GM21447 (cell line): ENCODE data around the gene AMPD2.
A peak's percentile ranks its signal among the peaks of the same experiment; 100 is the strongest.

Source experiments
- ATAC-seq: cut with Tn5 transposase; IDR thresholded peaks from one replicate; pipeline ENCODE4 v1.9.1; 2021; ENCODE audit not compliant: unreplicated experiment

AMPD2 gene

DNA sequence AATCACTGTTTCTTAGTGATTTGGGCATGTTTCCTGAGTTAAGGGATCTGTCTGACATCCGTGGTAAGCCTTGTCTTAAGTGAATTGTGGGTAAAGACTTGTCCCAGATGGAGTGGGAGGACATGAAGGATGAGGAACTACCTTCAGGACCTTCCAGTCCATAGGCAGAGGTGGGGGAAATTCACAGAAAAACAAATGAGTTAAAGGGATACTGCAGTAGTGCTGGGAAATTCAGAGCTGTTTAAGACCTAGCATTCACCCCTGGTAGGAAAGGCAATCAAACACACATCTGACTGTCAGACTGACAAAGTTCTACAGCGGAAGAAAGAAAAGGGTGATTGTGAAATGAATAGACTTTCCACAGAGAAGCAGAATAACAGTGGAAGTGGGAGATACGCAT, 3.2 kb upstream of the AMPD2 start:
- ATAC-seq: no peak

DNA sequence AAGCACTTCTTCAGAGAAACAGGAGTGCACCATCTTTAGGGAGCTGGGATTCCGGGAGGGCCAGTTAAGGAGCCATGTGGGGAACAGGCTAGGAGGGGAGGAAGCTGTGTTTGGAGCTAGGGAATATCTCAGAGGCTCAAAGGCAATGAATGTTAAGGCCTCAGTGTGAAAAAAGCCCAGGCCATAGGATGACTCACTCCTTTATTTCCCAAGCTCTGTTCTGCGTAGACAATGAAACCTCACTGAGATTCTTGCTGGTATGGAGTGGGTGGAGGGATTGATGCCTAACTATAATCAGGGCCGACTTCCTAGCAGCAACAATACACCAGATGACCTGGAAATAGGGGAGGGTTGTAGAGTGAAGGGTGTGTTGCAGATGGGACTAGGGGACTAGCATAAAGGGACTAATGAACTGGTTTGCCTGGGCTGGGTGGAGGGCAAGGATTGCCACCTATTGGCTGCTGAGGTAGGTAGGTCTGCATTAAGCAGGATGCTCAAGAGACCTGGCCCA, 2.3 kb upstream of the AMPD2 start:
- no peak for ATAC-seq

DNA sequence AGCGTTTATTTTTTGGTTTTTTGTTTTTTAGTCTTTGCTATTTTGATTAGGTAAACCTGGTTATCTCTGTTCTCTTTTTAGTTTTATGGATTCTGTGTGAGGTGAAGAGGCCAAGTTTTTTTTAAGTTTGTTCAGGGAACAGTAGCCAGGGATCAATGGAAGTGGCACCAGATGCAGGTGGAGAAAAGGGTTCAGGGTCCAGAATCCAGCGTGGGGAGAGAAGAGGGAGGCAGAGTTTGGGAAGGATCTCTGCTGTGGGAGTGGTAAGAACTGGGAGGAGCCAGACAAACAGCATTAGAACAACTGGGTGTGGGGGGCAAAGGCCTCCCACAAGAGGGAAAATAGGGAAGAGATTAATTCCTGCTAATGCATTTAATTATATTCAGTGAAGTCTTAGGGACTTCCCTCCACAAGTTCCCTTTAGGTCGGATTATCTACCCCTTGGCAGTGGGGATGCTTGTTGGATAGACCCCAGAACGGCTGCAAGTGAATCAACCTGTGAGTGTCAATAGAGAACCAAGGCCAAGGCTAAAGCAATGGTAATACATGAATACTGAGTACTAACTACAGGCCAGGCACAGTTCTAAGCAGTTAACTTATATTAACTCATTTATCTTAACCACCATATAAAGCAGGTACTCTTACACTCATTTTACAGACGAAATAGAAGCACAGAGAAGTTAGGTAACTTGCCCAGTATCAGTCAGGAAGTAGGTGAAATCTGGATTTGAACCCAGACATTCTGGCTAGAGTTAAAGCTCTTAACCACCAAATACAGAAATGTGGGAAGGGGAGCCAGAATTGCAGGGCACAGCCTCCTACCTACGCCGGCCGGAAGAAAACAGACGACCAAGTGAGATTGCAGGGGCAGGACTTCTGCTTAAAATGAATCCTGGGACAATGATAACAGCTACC, 719 bp upstream of the AMPD2 start:
- no peak for ATAC-seq

DNA sequence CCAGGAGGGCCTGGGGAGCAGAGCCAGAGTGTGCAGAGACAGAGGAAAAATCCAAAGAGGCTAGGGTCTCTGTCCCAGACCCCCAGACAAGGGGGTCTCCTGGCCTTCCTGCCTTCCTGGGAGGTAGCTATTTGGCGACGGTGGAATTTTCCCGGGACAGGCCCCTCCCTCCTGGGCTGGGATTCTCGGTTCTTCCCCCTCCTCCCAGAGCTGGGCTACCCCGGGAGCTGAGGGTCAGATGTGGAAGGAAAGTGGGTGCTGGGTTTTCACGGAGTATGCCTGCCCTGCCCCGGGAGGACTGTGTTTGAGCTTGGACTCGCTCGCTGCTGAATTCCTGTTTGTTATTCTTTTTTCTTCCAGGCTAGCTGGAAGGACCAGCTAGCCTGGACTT, 759 bp downstream of the AMPD2 start:
- peak; percentile 0 for ATAC-seq

DNA sequence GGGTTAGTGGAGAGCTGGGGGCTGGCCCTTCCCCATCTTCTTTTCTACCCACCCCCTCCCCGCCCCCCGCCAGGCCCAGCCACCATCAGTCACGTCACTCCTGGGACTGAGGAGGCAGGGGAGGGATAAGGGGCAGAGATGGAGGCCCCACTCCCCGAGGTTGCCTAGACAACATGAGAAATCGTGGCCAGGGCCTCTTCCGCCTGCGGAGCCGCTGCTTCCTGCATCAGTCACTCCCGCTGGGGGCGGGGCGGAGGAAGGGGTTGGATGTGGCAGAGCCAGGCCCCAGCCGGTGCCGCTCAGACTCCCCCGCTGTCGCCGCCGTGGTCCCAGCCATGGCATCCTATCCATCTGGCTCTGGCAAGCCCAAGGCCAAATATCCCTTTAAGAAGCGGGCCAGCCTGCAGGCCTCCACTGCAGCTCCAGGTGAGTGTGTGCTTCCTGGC, 1.2 kb downstream of the AMPD2 start:
- peak; percentile 70 for ATAC-seq

DNA sequence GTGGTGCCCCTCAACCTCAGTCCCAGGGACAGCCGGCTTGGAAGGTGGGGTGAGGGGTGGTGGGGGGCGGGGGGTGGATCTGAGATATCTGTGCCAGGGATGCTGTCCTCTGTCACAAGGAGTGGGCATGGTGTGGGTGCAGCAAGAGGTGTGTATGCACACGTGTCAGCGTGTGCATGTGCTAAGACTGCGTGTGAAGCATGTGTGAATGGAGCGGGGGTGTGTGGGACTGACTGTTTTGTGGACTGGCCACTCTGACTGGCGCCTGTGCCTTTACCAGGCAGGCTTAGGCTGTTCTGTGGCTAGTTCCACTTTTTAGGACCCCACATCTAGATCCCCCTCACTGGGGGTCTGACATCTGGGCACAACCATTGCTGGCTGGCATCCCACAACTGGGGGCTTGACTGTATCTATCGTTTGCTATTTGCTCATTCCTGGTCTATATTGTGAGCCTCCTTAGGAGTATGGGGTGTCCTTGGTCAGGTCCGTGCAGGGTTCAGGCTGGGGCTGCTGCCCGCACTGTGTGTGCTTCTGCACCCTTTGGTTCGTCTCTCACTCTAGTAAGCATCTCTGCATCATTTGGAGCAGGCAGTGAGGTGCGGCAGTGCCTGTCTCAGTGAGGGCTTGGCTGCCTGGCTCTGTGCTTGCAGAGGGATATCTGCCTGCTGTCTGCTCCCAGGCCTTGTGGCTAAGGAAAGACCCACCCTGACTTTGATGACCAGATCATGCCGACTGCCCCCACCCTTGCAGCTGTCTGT, 1.9 kb downstream of the AMPD2 start:
- ATAC-seq: no peak

DNA sequence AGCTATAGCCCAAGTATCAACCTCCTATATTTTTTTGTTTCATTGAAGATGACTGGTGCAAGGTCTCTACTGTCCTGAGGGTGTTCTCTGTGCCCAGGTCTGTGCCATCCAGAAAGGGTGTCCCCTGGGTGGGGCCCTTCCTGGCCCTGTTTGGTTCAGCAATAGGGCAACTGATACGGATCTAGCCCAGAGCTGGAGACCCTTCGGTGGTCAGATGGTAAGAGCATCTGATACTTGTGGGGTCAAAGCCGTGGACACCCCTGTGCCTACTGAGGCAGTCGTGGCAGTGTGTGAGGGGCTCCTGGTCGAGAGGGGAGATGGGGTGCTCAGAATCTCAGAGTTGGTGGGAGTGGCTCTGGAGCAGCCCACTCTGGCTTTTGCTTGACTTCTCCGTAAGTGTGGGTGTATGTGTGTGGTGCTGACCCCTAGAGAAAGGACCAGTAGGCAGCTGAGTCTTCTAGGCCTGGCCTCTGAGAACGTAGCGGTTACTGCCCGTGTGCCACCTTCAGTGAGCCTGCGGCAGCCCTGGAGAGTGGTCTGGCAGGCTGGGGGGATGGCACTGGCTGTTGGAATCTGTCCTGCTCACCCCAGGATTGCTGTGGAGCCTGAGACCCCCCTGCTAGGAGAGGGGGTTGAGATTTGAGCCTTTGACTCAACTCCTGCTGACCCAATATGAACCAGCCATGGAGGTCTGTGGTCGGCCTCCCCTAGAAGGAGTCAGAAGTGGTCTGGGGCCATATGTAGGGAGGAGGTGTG, 2.7 kb downstream of the AMPD2 start:
- ATAC-seq: no peak

DNA sequence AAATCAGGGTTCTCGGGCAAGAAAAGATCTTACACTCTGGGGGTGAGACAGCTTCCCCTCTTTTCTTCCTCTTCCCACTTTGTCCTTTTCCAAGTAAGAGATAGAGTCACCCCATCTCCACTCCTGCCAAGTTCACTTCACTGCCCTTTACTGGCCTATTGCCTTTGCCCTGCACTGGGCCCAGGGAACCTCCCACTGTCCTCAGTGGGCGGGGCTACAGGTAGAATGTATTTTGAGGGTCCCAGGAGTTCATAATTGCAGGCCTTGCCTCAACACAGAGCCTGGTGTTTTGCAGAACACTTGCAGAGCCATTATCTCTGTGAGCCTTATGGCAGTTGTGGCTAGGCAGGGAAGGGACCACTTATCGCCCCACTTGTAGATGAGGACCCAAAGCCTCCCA, 3.3 kb downstream of the AMPD2 start:
- no peak for ATAC-seq

DNA sequence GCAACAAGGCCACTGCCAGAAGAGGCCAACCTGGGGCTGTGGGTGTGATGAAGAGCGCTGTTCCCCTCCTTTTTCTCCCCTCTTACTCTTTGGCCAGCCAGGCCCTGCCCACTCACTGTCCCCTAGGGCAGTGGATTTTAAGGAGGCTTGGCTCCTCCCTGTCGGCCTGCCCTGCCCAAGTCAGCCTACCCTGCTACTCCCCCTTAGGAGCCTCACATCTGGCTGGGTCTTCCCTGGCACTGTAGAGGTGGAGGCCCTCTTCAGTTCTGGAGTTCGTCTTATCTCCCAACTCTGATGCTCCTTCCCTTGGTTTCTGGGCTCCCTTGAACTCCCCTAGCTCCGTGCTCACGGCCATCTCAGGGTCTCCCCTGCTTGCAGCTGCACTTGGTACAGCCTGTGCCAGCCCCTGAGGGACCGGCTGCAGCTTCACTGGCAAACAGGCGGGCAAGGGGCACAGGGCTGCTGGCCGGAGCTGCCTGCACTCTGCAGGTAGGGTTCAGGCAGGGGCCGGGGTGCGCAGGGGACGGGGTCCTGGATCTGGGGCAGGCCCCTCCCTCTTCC, 4.0 kb downstream of the AMPD2 start:
- ATAC-seq: no peak

DNA sequence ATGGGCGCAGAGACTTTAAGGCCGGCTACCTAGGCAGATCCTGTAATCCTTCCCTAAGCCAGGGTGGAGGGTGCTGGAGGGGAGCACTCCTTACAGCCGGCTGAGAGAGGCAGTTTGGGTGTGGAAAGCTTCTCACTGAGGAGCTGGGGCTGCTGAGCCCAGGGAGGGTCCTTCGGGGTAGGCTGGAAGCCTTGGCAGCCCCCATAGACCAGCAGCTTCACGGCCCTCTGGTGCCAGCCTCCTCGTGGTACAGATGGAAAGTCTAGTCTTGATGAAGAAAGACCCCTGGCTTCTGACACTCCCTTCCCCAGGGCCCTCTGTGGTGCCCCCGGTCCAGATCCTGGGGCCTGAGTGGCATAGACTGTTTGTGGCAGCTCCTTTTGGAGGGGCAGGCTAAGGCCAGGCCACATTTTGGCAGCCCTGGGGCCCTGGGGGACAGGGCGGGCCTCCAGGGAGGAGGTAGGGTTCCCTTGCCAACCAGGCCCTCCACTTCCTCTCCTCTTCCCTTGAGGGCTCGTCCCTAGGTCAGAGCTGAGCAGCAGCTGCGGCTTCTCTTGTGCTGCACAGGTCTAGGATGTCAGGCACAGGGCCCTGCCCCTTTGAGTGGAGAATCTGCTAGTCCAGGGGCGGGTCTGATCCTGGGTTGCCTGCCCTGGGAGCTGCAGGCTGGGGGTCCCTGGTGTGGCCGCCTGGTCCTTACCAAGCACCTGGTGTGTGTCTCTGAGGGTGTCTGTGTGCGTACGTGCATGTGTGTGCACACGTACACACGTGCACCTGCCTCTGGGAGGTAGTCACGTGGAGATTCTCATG, 4.8 kb downstream of the AMPD2 start:
- peak; percentile 34 for ATAC-seq

DNA sequence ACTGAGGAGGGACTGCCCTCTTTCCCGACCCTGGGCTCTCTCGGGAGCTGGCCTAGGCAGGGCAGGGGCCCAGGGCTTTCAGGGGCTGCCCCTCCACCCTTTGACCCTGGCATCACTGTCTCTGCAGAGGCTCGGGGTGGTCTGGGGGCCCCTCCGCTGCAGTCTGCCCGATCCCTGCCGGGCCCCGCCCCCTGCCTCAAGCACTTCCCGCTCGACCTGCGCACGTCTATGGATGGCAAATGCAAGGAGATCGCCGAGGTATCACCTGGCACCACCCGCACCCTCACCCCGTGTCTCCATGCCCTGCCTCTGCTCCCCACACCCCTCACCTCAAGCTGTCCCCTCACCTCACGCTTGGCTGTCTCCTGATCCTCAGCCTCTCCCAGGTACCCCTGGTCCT, 5.5 kb downstream of the AMPD2 start:
- ATAC-seq: no peak

DNA sequence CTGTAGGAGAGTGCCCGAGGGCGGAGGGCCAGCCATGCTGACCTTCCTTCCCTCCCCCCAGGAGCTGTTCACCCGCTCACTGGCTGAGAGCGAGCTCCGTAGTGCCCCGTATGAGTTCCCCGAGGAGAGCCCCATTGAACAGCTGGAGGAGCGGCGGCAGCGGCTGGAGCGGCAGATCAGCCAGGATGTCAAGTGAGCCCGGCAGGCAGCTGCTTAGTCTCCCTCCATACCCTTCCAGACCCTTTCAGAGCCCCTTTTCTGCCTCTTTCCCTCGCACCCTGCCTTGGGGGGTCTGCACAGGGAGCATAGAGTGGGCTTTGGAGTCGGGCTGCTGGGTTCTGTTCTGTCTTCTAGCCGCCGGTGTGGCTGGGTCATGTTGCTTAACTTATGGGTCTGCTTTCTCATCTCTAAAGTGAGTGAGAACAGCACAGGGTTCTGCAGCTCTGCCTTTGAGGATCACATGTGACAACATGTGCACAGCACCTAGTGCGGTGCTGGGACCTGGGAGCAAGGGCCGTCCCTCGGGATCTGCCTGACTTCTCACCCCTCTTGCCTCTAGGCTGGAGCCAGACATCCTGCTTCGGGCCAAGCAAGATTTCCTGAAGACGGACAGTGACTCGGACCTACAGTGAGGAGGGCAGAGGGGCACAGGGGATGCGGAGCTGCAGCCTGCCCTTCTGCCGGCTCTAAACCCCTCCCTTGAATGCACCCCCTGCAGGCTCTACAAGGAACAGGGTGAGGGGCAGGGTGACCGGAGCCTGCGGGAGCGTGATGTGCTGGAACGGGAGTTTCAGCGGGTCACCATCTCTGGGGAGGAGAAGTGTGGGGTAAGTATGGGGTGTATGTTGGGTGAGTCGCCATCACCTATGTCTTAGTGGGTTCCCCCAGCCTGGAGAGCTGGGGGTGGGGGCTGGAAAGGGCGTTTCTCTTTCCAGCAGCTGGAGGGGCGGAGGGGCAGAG, 6.2 kb downstream of the AMPD2 start:
- no peak for ATAC-seq

DNA sequence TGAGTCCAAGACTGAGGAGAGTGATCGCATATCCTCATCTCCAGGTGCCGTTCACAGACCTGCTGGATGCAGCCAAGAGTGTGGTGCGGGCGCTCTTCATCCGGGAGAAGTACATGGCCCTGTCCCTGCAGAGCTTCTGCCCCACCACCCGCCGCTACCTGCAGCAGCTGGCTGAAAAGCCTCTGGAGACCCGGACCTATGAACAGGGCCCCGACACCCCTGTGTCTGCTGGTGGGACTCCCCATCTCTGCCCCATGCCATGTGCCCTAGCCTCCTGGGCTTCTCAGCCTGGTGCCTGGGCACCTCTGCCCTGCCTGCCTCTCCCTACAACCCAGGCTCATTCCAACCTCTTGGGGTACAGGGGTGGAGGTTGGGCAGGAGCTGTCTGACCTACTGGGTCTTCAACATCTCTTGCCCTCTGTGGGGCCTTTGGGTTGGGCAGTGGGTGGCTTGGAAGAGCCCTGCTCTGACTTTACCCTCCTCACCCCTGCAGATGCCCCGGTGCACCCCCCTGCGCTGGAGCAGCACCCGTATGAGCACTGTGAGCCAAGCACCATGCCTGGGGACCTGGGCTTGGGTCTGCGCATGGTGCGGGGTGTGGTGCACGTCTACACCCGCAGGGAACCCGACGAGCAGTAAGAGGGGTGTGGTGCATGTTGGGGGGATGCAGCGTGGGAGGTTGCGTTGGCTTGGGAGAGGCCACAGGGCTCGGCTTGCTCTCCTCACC, 7.2 kb downstream of the AMPD2 start:
- ATAC-seq: no peak

DNA sequence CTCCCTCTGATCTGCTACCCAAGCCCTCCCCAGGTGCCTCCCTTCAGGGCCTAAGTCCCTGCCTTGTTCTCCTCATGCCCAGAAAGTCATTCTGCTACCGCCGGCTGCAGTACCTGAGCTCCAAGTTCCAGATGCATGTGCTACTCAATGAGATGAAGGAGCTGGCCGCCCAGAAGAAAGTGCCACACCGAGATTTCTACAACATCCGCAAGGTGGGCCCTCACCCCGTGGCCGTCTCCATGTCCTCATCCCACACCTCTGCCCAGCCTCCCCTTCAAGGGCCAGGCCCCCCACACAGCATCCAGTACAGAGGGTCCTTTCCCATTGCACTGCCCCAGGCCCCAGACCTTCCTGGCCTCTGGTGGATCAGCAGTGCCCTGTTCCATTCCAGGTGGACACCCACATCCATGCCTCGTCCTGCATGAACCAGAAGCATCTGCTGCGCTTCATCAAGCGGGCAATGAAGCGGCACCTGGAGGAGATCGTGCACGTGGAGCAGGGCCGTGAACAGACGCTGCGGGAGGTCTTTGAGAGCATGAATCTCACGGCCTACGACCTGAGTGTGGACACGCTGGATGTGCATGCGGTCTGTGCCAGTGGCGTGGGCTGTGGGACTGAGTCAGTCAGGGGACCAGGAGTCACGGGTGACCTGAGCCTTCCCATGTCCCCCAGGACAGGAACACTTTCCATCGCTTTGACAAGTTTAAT, 8.2 kb downstream of the AMPD2 start:
- ATAC-seq: no peak

DNA sequence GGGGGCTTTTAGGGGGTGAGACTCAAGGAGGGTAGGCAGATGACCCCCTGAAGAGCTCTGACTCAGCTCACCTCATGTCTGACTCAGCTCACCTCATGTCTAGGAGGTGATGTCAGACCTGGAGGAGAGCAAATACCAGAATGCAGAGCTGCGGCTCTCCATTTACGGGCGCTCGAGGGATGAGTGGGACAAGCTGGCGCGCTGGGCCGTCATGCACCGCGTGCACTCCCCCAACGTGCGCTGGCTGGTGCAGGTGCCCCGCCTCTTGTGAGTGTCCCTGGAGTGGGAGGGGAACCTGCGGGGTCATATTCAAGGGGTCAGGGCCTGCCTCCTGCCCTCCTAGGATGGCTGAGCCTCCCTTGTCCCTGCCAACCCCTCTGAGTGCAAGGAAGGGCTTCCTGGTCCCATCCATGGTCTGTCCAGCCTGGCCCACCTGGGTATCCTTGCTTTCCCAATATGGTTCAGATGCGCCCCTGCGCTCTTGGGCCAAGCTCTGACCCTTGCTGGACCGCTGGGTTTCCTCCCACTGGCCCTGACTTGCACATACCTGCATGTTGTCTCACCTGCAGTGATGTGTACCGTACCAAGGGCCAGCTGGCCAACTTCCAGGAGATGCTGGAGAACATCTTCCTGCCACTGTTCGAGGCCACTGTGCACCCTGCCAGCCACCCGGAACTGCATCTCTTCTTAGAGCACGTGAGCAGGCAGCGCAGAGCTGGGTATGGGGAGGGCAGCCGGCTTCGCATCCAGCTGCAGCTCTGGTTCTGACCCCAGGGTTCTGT, 9.1 kb downstream of the AMPD2 start:
- no peak for ATAC-seq

DNA sequence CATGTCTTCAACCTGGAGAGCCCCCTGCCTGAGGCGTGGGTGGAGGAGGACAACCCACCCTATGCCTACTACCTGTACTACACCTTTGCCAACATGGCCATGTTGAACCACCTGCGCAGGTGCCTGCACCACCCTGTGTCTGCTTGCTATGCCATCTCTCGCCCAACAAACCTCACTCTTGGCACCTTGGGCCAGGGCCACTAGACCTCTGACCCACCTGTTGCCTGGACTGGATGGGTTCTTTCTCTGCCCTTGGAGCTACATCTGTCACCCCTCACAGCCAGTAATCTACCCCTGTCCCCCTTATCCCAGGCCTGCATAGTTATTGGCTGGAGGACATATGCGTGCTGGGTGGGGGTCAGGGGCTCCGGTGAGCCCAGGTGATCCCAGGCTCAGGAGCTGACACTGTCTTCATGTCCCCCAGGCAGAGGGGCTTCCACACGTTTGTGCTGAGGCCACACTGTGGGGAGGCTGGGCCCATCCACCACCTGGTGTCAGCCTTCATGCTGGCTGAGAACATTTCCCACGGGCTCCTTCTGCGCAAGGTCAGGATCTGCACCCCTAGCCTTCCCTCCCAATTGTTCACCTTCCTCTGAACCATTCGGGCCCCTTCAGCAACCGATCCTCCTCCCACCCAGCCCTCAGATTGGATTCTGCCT, 9.9 kb downstream of the AMPD2 start:
- no peak for ATAC-seq
